Body of pancreas (tissue), 4 donors: ENCODE results near the gene ERCC5.

ENCODE experiments used
- CTCF ChIP-seq, 7 experiments: fragments of 450-650 bp in 4 of 7; fragments of 200-600 bp in 3 of 7; sonication (generic) in 3 of 7; IDR thresholded peaks; one replicate each; pipeline ENCODE4 v1.5.1; 2016 to 2019; ENCODE audit warnings: antibody characterized with exemption in 7 of 7
- POLR2A ChIP-seq, 3 donors: fragments of 450-650 bp; IDR thresholded peaks; one replicate each; pipeline ENCODE4 v1.6.1; 2016; ENCODE audit warnings: antibody characterized with exemption in 3 of 3, mild to moderate bottlenecking in 2 of 3

DNA sequence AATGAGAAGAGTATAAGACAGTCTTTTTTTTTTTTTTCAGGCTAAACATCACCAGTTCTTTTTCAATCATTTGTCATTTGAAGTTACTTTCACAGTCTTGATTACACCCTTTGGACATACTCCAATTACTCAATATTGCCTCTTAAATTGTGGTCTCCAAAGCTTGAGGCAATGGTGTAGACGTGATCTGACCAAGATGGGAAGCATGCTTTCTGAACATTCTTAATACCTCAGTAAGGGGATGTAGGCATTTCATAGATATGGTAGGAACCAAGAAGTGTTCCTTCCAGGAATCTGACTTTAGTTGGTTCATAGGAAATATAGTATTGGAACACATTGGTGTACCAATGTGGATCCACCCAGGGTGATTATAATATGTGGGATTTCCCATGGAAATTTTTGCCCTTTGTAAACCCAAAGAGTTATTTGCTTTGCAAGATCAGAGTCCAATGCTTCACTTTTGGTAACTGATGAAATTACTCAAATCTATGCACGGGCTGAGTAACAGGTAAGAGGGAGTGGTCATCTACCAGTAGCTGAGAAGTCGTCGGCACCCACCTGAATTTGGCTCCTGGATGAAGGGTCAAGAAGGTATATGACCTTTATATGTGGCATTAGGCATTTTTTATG, 62.2 kb downstream of the ERCC5 start:
- no peak for TF ChIP-seq POLR2A (IDR thresholded peaks at IDR 0.05)
- no peak for TF ChIP-seq CTCF (IDR thresholded peaks at IDR 0.05)
